ENCODE data around the gene METTL18. TPM values are rescaled to one million over a fixed set of nuclear protein-coding genes. Genes with fewer than 3 reads are reported as not detected.
A peak's percentile ranks its signal among the peaks of the same experiment; 100 is the strongest.

METTL18 gene
- total and polyA plus RNA-seq, 2 of the 13 experiments (the other 11 are each of a cell fraction or from before 2014, with no cell fraction given): 2.7 to 6.7 TPM

GRCh38 chr1:169794530-169795416, at the start of gene METTL18 (continued):
- peak; percentile 36; the same call in 1 of the 2 replicates for TF ChIP-seq PAXIP1 (CRISPR knock-in tag; conservative IDR thresholded peaks at IDR 0.05)
- peak; percentile 99 for TF ChIP-seq TFDP2 (CRISPR knock-in tag; IDR thresholded peaks at IDR 0.05)
- no peak for TF ChIP-seq PAX8 (CRISPR knock-in tag; IDR thresholded peaks at IDR 0.05; ENCODE audit: borderline replicate concordance)
- TF ChIP-seq ZNF543 (CRISPR knock-in tag; IDR thresholded peaks at IDR 0.05): peak; percentile 74; the same call in 1 of the 2 replicates
- TF ChIP-seq, protein P1, sequence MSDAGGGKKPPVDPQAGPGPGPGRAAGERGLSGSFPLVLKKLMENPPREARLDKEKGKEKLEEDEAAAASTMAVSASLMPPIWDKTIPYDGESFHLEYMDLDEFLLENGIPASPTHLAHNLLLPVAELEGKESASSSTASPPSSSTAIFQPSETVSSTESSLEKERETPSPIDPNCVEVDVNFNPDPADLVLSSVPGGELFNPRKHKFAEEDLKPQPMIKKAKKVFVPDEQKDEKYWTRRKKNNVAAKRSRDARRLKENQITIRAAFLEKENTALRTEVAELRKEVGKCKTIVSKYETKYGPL (CRISPR knock-in tag; IDR thresholded peaks at IDR 0.05): no peak
- no peak for TF ChIP-seq ZBTB46 (CRISPR knock-in tag; IDR thresholded peaks at IDR 0.05; ENCODE audit: borderline replicate concordance)
- no peak; the same call in 1 of the 2 replicates for TF ChIP-seq ZNF572 (CRISPR knock-in tag; IDR thresholded peaks at IDR 0.05)
- TF ChIP-seq ZNF644 (CRISPR knock-in tag; IDR thresholded peaks at IDR 0.05; ENCODE audit: low read depth): no peak
- TF ChIP-seq ZBTB21 (CRISPR knock-in tag; IDR thresholded peaks at IDR 0.05): no peak
- 0 out of 2 replicates have a peak, but pooled peaks have one; percentile 49 for TF ChIP-seq CBX5 (CRISPR knock-in tag; IDR thresholded peaks at IDR 0.05; ENCODE audit: borderline replicate concordance)
- TF ChIP-seq RFXANK (CRISPR knock-in tag; IDR thresholded peaks at IDR 0.05): 0 out of 2 replicates have a peak, but pooled peaks have one; percentile 69
- TF ChIP-seq ZNF20 (CRISPR knock-in tag; IDR thresholded peaks at IDR 0.05): 0 out of 2 replicates have a peak, but pooled peaks have one; percentile 53
- TF ChIP-seq SATB2 (CRISPR knock-in tag; IDR thresholded peaks at IDR 0.05): no peak
- no peak for TF ChIP-seq USF2 (IDR thresholded peaks at IDR 0.05; ENCODE audit: low read depth, low read length)
- no peak for TF ChIP-seq USF2 (CRISPR knock-in tag; IDR thresholded peaks at IDR 0.05; ENCODE audit: borderline replicate concordance)
- TF ChIP-seq RFX5 (IDR thresholded peaks at IDR 0.05; ENCODE audit: low read depth, low read length): no peak
- TF ChIP-seq RNF2 (conservative IDR thresholded peaks at IDR 0.05; ENCODE audit: low read depth): no peak
- TF ChIP-seq SSRP1 (CRISPR knock-in tag; IDR thresholded peaks at IDR 0.05): no peak
- no peak; the same call in 1 of the 2 replicates for TF ChIP-seq RFXAP (CRISPR knock-in tag; IDR thresholded peaks at IDR 0.05; ENCODE audit: borderline replicate concordance)
